OCI-LY7 (cell line): ENCODE results near the gene PTCD1. TPM values are rescaled to one million over a fixed set of nuclear protein-coding genes. Genes with fewer than 3 reads are reported as not detected.

Experiments used
- BruUV-seq: library from RNA; stranded (reverse); fragments of 400-500 nt; replicated peaks from 2 replicates; lab custom pipeline; 2021; lab: Mats Ljungman, UMichigan
- CTCF ChIA-PET: fragments of 300-600 bp; sonication (Branson Sonifier 250); formaldehyde crosslinking; loops from one replicate; lab custom pipeline; 2022; ENCODE audit warnings: antibody characterized with exemption; ENCODE audit not compliant: unreplicated experiment; lab: Charles Lee
- POLR2A ChIA-PET: fragments of 300-600 bp; sonication (Branson Sonifier 250); formaldehyde crosslinking; loops from one replicate; lab custom pipeline; 2022; ENCODE audit warnings: antibody characterized with exemption; lab: Charles Lee
- DNase-seq: peaks from one replicate; pipeline ENCODE4 v3.0.0-alpha.2; 2015; ENCODE audit warnings: low spot score
- H2AFZ ChIP-seq: fragments of 200-600 bp; sonication (generic), shearing (Covaris generic); 2 replicates; pipeline ENCODE4 v1.6.1; 2014; ENCODE audit warnings: mild to moderate bottlenecking, antibody characterized with exemption, low read length, moderate library complexity
- H3K27ac ChIP-seq: fragments of 200-600 bp; sonication (generic); 2 replicates; pipeline ENCODE4 v1.5.1; 2014; ENCODE audit warnings: mixed run types, low read depth, mild to moderate bottlenecking, moderate library complexity, low read length, inconsistent platforms; ENCODE audit not compliant: poor library complexity, severe bottlenecking
- H3K36me3 ChIP-seq: fragments of 200-600 bp; sonication (generic); 2 replicates; pipeline ENCODE4 v1.6.1; 2014; ENCODE audit warnings: mild to moderate bottlenecking, antibody characterized with exemption, low read length, moderate library complexity, mixed read lengths; ENCODE audit not compliant: insufficient read depth
- H3K4me1 ChIP-seq: fragments of 200-600 bp; sonication (generic); 2 replicates; pipeline ENCODE4 v1.5.1; 2014; ENCODE audit warnings: mild to moderate bottlenecking, low read length; ENCODE audit not compliant: insufficient read depth, poor library complexity, severe bottlenecking
- H3K4me2 ChIP-seq: fragments of 200-600 bp; sonication (generic); 2 replicates; pipeline ENCODE4 v1.6.1; 2014; ENCODE audit warnings: mild to moderate bottlenecking, low read length
- H3K4me3 ChIP-seq: fragments of 200-600 bp; sonication (generic); 2 replicates; pipeline ENCODE4 v1.5.1; 2014; ENCODE audit warnings: mild to moderate bottlenecking, low read depth, low read length; ENCODE audit not compliant: poor library complexity, severe bottlenecking
- H3K79me2 ChIP-seq: fragments of 200-600 bp; sonication (generic); 2 replicates; pipeline ENCODE4 v1.6.1; 2016; ENCODE audit warnings: low read depth, mild to moderate bottlenecking, low read length, moderate library complexity, mixed read lengths; ENCODE audit not compliant: insufficient read depth
- H3K9me2 ChIP-seq: fragments of 200-600 bp; sonication (generic); 2 replicates; pipeline ENCODE4 v1.6.1; 2016; ENCODE audit warnings: mild to moderate bottlenecking, low read length, mixed read lengths; ENCODE audit not compliant: insufficient read depth
- H3K9me3 ChIP-seq: fragments of 200-600 bp; sonication (generic); 2 replicates; pipeline ENCODE4 v1.6.1; 2014; ENCODE audit warnings: mild to moderate bottlenecking, mixed run types, low read length, mixed read lengths
- H4K20me1 ChIP-seq: fragments of 200-600 bp; sonication (generic); 2 replicates; pipeline ENCODE4 v1.6.1; 2014; ENCODE audit warnings: mild to moderate bottlenecking, antibody characterized with exemption, low read length, moderate library complexity, mixed read lengths; ENCODE audit not compliant: insufficient read depth
- EZH2phosphoT487 ChIP-seq: fragments of 200-600 bp; sonication (generic); IDR thresholded peaks from 2 replicates; pipeline ENCODE4 v1.6.1; 2018; ENCODE audit warnings: low read depth, borderline replicate concordance, mild to moderate bottlenecking, mixed run types, antibody characterized with exemption, low read length, moderate library complexity, mixed read lengths
- intact Hi-C: fragments of 100-400 bp; cut with micrococcal nuclease; formaldehyde crosslinking; loops from one replicate; pipeline ENCODE4 v1.10.0; 2022; ENCODE audit not compliant: unreplicated experiment
- total RNA-seq, 2 experiments: library from RNA; depleted of rRNA in 1 of 2; stranded (reverse); fragments of >200 nt in 1 of 2; shearing (Covaris generic) in 1 of 2; gene quantifications; 2 replicates each; pipeline ENCODE4 v1.2.3, GENCODE V29; 2014 to 2022
- TF ChIP-seq, protein P1 (sequence below): fragments of 200-600 bp; sonication (generic); conservative IDR thresholded peaks from 2 replicates; pipeline ENCODE4 v1.5.1; 2014; ENCODE audit warnings: mild to moderate bottlenecking, antibody characterized with exemption, low read length, moderate library complexity, mixed read lengths

The PTCD1 gene
- total RNA-seq, 2 experiments from 2014 or later = 11.0 to 11.3 TPM

DNA sequence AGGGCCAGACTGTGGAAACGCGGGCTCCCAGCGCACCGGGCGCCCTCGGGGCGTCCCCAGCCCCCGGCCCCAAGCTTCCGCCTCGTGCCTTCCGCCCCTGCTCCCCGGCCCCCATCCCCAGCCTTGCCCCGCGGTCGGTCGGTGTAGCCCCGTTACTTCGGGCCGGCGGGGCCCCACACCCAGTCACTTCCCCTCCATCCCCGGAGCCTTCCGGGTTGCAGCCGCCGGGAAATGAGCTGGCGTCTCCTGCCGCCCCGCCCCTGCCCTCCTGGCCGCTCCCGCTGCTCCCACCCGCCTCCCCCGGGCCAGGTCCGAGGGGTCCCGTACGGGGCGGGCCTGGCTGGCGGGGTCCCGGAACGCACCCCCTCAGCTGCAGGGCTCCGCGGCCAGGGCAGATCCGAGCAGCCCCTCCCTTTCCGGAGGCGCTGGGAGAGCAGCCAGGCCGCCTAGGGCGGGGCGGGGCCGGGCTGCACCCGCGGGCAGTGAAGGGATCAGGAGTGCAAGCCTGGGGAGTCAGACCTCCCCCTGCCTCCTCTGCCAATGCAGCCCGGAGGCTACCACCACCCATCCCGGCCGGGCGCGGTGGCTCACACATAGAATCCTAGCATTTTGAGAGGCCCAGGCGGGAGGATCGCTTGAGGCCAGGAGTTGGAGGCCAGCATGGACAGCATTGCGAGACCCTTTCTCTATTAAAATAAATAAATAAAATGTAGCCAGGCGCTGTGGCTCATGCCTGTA lies 63.4 kb downstream of the PTCD1 start:
- Histone ChIP-seq H3K27ac (peak overlapping the region; percentile 55), H2AFZ (peak overlapping the region; percentile 84; the same call in 1 of the 2 replicates), H3K36me3 (peaks cover 26% of the 10 kb centered on the region), H3K4me3 (peak overlapping the region; percentile 90), H3K9me3 (no peaks in the 10 kb centered on the region; the same call in 1 of the 2 replicates), H3K4me1 (peaks cover 31% of the 10 kb centered on the region), H3K4me2 (peak overlapping the region; percentile 74), H4K20me1 (no peaks in the 10 kb centered on the region), H3K79me2 (peaks cover 33% of the 10 kb centered on the region), H3K9me2 (no peaks in the 10 kb centered on the region)
- ChIA-PET CTCF (no interaction called here), POLR2A (interaction anchor here (0.6 to 0.8 kb wide), 5 partner anchors 32 to 350 kb away, joined by 3 to 4 read pairs (median 3); no protein-coding TSS in a partner anchor)
- intact Hi-C loops = loop anchor here (5.0 kb wide), 1 partner anchor 122 kb away; no protein-coding TSS in a partner anchor
- no peak for TF ChIP-seq EZH2phosphoT487
- TF ChIP-seq, protein P1, sequence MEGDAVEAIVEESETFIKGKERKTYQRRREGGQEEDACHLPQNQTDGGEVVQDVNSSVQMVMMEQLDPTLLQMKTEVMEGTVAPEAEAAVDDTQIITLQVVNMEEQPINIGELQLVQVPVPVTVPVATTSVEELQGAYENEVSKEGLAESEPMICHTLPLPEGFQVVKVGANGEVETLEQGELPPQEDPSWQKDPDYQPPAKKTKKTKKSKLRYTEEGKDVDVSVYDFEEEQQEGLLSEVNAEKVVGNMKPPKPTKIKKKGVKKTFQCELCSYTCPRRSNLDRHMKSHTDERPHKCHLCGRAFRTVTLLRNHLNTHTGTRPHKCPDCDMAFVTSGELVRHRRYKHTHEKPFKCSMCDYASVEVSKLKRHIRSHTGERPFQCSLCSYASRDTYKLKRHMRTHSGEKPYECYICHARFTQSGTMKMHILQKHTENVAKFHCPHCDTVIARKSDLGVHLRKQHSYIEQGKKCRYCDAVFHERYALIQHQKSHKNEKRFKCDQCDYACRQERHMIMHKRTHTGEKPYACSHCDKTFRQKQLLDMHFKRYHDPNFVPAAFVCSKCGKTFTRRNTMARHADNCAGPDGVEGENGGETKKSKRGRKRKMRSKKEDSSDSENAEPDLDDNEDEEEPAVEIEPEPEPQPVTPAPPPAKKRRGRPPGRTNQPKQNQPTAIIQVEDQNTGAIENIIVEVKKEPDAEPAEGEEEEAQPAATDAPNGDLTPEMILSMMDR = no peak
- no TSS peak for BruUV-seq
- DNase-seq = peak; percentile 72

DNA sequence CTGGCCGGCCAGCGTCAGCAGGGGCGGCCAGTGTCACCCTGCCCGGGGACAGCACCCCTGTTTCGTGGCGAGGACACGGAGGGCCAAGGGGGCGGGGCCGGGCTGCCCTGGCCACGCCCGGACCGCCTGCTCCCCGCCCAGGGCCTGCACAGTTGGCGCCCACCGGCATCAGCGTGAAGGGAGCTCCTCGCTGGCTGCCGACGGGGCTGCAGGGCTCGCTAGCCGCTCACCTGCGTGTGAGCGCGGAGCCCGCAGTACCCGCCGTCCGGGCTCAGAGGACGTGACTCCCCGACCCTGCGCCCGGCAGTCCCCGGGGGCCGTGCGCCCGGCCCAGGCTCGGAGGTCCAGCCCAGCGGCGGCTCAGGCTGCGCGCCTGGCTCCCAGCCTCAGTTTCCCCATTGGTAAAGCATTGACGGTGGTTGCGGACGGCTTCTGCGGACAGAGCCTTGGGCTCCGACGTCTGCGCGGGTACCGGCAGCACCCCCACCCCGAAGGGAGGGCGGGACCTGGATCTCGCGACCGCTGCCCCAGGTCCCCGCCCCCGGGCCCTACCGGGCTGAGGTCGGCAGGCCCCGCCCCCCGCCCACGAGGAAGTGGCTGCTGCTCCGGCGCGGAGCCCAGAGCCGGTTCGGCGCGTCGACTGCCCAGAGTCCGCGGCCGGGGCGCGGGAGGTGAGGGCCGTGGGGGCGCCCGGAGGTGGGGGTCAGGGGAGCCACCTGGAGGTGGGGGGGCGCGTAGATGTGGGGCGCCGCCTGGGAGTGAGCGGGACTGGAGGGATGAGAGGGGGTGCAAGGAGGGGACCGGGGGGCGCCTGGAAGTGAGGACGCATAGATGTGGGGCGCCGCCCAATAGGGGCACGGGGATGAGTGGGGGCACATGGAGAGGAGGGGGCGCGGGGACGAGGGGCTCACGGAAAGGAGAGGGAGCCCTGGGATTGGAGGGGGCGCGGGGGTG lies 64.2 kb downstream of the PTCD1 start, which contains the start of gene ARPC1B:
Gene ARPC1B, plus strand, starts transcription at position 620 of the 954 bp plus-strand sequence. CDS start 10,985 bp downstream, outside the sequence.
- intact Hi-C loops = loop anchor here (5.0 kb wide), 2 partner anchors 33 to 123 kb away; partner anchors contain the start of genes BUD31 and PDAP1
- BruUV-seq = no TSS peak
- Histone ChIP-seq H3K27ac (peak within 1 kb of the TSS; percentile 55), H3K4me1 (peaks cover 22% of the 10 kb centered on the region), H3K36me3 (peaks cover 26% of the 10 kb centered on the region), H2AFZ (peak within 1 kb of the TSS; percentile 84; the same call in 1 of the 2 replicates), H3K4me2 (peak within 1 kb of the TSS; percentile 74), H4K20me1 (no peaks in the 10 kb centered on the region), H3K79me2 (peaks cover 33% of the 10 kb centered on the region), H3K4me3 (peak within 1 kb of the TSS; percentile 90), H3K9me2 (no peaks in the 10 kb centered on the region), H3K9me3 (no peaks in the 10 kb centered on the region; the same call in 1 of the 2 replicates)
- peak; percentile 87 for DNase-seq
- CTCF ChIA-PET = no interaction called here
- POLR2A ChIA-PET = interaction anchor here (0.6 to 0.7 kb wide), 2 partner anchors 38 to 53 kb away, joined by 3 to 4 read pairs; no protein-coding TSS in a partner anchor
- TF ChIP-seq, protein P1 = no peak
- TF ChIP-seq EZH2phosphoT487 = no peak
